AG08395 (cell line): Measurements from ENCODE around the gene MTMR2.
"Not testable (repeated sequence)": the region's sequence is repeated elsewhere in the genome, so short reads cannot be mapped to it uniquely, and the experiment has no call there.

ENCODE experiments used
- DNase-seq: peaks from one replicate; pipeline ENCODE4 v3.0.0; 2012; ENCODE audit warnings: mixed read lengths, low spot score

The MTMR2 gene

DNA sequence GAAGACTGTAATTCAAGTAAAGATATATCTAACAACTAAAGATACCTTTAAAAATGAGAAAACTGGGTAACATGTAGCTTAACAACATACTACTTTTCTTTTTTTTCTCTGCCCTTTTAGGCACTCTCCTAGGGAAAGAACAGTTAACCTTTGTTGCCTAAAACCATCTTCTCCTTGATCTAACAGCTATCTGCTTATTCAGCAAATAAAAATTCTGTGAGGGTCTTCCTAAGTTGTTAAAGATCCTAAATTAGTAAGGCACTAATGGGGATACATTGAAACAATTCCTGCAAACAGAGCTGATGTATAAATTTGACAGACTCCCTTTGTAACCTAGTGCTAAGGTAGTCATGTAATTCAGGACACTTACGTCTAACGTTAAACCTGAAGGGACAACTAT, 39.1 kb downstream of the MTMR2 start:
- no peak for DNase-seq

DNA sequence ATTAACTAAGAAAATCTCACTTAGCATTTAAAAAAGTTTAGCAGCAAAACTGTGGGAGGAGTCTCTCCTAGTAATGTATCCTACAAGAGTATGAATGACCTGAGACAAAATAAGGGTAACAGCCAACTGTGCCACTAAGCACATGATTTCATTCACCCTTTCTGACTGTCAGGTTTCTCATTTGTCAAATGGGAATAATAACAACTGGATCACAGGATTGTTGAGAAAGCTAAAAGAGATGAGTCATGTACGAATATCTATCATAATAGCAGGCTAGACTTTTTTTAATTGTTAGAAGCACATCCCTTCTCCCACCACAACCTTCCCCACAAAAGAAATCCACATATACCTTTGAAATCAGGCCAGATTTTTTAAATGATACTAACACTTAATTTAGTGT, 39.5 kb downstream of the MTMR2 start:
- peak; percentile 2 for DNase-seq

- no peak for DNase-seq
Observed at GRCh38 chr11:95883381-95883780, 40.5 kb downstream of the MTMR2 start.

DNA sequence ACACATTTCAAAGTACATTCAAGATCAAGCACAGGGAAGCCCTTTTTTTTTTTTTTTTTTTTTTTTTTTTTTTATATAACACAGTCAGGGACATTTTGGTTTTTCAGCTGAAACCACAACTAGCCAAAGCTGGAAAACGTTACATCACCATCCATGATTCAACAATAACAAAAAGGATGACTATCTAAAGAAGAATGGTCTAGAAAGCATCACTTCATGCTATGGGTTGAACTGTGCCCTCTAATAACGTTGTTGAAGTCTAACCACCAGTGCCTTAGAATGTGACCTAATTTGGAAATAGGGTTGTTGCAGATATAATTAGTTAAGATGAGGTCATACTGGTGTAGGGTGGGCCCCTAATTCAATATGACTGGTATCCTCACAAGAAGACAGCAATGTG, 46.6 kb downstream of the MTMR2 start:
- DNase-seq: peak; percentile 86

- not testable (repeated sequence) for DNase-seq
Observed at GRCh38 chr11:95870877-95871276, 53.0 kb downstream of the MTMR2 start.

DNA sequence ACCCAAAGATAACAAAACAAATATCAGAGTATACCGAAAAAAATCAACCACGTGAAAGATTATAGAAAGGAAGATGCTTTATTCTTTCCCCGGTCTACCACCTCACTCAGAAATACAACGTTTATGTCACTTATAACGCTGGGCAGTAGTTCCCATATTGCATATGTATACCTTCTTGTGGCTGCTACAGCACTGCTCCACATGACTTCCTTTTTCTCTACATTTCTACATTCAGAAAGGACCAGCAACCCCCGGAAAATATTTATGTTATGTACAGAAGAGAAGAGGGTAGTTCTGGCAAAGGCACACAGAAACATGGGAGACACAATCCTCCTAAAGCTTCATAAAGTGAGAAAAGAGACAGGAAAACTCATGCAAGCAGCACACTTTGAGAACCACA, 56.8 kb downstream of the MTMR2 start:
- no peak for DNase-seq

DNA sequence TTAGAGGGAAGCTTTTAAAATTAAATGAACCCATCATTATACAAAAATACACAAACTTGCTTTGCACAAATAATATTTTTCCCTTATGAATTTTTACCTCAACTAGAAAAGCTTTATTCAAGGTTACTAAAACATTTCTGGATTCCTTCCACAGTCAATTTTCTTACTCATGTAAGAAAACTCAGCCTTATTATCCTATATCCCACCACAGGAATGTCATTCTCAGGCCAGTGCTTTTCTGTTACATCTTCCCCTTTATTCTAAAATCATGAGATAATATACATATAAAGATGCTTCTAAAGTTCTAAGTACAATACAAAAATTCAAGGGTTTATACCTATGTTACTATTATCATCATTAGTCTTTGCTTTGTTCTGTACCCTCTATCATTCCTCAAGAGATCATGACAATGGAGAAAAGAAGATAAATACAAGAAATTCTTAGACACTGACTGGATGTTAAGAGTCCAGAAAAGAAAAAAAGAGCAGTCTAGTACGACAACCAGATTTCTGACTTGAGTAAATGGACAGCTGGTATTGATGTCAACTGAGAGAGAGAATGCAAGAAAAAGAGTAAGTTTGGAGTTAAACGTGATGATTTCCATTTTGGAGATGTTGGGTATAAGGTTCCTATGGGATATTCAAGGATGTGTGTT, 60.3 kb downstream of the MTMR2 start:
- peak; percentile 27 for DNase-seq

DNA sequence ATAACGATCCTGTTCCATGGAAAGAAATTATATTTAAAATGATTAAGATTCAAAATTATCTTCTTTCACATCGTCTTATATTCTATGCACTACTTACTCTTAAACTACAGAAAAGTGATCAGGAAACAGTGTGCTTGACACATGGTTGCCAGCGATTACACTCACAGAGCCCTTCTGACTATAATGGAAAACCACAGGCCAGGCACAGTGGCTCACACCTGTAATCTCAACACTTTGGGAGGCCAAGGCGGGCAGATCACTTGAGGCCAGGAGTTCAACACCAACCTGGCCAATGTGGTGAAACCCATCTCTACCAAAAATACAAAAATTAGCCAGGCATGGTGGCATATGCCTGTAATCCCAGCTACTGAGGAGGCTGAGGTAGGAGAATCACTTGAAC, 63.9 kb downstream of the MTMR2 start:
- not testable (repeated sequence) for DNase-seq

DNA sequence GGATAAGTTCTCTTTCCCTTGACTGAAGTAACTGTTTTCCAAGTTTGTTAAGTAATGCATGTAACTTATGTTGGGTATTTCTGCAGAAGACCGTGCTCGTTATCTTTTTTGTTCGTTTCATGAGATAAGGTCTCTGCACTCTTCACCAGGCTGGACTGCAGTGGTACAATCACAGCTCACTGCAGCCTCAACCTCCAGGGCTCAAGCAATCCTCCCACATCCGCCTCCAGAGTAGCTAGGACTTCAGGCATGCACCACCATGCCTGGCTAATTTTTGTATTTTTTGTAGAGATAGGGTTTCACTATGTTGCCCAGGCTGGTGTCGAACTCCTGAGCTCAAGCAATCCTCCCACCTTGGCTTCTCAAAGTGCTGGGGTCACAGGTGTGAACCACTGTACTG, 69.5 kb downstream of the MTMR2 start:
- DNase-seq: not testable (repeated sequence)

DNA sequence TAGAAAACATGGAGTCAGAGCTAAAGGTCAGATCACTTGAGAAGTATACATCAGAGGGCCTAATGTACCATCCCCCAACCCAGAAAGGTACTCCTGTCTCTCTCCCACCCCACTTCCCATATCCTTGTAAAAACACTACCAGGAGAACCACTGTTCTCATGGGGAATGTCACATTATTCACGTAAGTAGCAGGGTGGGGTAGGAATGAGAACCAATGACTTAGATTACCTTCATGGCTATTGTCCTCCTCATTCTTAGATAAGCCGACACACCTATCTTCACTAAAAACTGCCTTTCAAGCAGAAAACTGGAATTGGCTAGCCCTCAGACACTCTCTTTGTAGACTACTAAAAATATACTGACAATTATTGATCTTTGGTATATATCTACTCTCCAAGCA, 70.0 kb downstream of the MTMR2 start:
- no peak for DNase-seq

- DNase-seq: no peak
Observed at GRCh38 chr11:95853138-95853537, 70.8 kb downstream of the MTMR2 start.

- DNase-seq: no peak
Observed at GRCh38 chr11:95850137-95850536, 73.8 kb downstream of the MTMR2 start.

DNA sequence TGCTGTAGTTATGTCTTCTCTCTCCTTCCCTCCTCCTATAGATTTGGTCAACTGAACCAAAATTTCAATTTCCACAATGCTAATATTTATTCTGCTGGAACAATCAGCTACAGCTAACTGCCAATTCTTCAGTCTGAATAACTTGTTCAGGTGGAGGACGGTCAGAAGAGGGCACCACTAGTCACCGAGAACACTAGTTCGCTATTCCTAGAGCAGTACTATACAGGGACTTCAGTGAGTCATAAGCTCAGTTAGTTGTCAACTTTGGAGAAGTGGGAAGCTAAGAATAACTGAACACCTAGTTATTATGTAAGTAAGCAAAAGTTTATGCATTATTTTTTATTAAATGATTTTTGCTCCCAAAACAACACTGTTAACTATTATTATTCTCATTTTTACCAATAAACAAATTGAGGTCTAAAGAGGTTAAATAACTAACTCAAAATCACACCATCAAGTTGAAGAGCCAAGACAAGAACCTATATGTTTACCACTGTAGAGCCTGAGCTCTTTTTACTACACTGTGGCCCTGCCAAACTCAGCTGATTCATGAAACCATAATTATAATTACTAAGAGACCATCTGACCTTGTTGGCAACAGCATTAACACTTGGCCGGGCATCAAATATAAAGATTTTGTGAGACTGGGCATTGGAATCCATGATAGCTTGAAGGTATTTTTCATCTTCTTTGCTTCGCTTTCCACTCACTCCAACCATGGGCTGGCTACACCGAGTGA, 74.7 kb downstream of the MTMR2 start:
- peak; percentile 59 for DNase-seq

DNA sequence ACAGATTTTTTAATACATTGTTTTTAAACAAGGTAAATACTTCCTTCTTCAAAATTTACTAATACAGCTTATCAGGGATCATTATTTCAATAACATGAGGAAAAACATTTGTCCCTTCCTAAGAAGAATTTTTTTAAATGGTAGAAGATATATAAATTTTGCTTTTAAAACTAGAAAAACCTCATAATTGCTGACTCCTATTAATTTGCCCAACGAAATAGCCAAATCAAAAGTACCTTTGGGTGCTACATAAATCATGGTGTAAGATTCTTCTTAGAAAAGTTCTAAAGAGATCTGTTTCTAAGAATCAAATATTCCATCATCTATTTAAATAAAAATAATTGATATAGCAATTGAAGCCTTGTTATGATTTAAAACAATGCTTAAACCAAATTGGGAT, 78.7 kb downstream of the MTMR2 start:
- DNase-seq: no peak

DNA sequence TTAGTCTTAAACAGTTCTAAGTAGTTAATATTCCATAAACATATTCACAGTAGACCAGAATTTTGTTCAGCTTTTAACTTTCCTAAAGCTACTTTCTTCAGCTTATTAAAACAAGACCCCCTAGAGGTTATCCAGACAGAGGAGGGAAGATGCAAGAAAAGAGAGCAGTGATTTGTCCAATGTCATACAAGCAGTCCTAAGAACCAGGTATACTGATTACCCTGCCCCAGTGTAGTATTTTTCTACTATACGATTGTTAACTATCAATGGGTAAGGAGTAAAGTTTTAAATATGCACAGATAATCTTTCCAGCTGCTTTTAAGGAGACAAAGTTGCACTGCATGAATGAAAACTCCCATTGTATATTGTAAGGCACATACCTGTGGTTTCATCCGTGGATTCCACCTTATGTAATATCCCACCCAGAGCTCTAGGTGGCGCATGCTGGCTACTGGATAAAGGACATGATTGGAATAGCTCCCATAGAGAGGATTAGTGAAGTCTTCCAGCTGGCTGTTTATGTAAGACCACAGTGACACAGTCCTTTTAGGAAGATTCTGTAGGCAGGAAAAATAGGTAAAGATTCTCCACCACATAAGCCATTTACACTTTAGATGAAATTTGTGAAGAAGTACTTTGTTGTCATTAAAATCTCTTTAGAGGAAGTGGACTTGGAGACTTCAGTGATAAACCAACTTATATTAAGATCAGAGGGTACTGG, 88.0 kb downstream of the MTMR2 start:
- DNase-seq: peak; percentile 87

GRCh38 chr11:95835351-95835750, 88.6 kb downstream of the MTMR2 start:
- no peak for DNase-seq

DNA sequence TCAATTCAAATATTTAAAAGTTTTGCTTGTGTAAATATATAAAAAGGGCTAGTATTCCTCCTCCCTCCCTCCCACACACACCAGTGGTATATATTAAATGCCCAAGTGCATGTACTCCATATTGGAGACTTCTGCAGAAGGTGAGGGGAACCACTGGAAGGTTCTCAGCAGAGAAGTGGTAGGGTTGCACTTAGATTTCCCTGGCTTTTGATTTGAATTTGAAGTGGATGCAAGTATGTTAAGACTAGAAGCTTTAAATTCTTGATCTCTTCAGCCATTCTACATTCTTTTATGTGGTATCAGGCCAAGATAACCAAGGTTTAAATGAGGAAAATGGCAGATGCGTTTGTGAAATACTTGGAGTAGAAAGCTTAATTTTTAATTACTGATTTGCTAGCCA, 90.5 kb downstream of the MTMR2 start:
- no peak for DNase-seq

DNA sequence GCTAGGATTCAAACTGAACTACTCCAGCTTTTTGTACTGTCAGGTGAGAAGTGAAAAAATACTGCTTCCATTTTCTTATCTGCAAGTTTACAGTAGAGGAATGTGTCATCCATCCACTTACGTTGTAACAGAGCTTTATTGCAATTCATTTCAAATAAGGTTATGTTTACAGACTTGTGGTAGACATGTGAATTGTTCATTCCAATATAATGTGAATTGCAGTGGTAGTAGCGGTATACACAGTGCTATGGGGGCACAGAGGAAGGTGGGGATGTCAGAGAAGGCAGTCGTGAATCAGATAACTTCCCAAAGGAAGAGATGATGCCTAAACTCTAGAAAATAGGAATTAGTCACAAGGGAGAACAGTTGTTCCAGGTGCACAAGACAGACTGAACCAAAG, 91.1 kb downstream of the MTMR2 start:
- no peak for DNase-seq

- DNase-seq: peak; percentile 72
Observed at GRCh38 chr11:95831198-95831883, 92.6 kb downstream of the MTMR2 start.

GRCh38 chr11:95829580-95830259, 94.2 kb downstream of the MTMR2 start:
- DNase-seq: peak; percentile 4

GRCh38 chr11:95827696-95828095, 96.2 kb downstream of the MTMR2 start:
- no peak for DNase-seq

DNA sequence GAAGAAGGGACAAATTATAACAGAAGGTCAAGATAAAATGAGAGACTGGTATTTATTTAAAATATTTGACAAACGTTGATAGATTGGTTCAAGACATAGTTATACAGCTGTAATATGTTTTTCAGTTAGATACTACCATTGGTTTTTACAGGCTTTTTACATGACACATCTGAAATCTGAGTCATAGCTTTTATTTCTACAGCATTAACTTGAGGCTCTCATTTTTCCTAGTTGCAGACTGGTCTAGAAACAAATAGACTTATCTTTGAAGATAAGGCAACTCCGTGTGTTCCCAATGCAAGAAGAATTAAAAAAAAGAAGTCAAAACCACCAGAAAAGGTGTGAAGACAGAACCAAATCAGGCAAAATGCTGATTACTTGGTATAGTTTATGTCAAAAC, 102.3 kb downstream of the MTMR2 start:
- peak; percentile 24 for DNase-seq
